GM19193 (cell line): ENCODE results near the gene SMIM28.

Experiments used
- POLR2A ChIP-seq: IDR thresholded peaks from 4 replicates; pipeline ENCODE4 v1.6.1; 2011; ENCODE audit not compliant: insufficient read depth, insufficient read length; ENCODE audit errors: extremely low read depth

SMIM28 gene

GRCh38 chr6:138393871-138394783 lies 16.4 kb downstream of the SMIM28 start:
- no peak for TF ChIP-seq POLR2A

DNA sequence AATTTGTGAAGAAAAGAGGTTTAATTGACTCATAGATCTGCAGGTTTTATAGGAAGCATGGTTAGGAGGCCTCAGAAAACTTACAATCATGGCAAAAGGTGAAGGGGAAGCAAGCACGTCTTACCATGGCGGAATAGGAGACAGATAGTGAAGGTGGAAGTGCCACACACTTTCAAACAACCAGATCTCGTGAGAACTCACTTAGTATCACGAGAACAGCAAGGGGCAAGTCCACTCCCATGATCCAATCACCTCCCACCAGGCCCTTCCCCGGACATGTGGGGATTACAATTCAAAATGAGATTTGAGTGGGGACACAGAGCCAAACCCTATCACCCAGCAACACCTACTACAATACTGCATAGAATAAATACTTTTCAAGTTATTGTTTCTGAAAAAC lies 19.0 kb downstream of the SMIM28 start:
- TF ChIP-seq POLR2A, result no peak

DNA sequence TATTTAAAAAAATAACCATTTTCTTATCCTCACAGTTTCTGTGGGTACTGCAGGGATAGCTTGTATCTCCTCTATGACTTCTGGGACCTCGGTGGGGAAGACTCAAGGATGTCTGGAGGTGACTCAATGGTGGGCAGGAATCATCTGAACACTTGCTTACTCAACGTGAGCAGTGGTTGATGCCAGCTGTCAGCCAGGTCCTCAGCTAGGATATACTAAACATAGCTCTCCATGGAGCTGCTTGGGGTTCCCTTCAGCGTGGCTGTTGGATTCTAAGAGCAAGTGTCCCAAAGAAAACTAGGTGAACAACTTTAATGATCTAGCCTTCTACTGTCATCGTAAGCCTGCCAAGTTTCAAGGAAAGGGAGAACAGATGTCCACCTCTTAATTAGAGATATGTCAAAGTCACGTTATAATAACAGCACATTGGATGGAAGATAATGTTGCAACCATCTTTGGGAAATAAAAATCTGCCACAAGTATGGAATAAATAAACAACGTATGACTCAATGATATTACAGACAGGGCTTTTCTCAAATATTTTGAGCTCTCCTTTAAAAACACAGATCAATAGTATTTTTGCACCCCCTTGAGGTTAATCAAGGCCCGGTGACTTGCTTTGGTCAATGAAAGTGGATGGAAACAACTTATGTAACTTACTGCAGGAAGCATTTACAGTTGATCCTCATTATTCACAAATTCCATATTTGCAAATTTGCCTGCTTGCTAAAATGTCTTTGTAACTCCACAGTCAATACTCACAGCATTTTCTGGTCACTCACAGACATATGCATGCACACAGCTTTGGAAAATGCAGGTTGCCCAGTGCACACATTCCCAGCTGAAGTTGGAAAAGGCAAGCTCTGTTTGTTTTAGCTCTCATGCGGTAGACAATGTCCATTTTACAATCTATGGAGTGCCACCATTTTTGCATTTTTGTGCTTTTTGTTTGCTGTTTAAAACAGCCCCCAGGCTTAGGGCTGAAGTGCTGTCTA lies 19.7 kb downstream of the SMIM28 start:
- TF ChIP-seq POLR2A, result no peak

DNA sequence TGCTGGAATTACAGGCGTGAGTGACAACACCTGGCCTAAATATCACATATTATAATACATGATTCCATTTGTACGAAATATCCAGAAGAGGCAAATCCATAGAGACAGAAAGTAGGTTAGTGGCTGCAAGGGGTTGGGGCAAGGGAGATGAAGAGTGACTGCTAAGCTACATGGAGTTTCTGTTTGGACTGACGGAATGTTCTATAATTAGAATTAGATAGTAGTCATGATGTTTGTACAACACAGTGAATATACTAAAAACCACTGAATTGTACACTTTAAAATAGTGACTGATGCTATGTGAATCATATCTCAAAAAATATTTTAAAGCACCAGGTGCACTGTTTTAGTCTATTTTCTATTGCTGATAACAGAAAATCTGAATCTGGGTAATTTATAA lies 22.6 kb downstream of the SMIM28 start:
- no peak for TF ChIP-seq POLR2A

GRCh38 chr6:138401960-138402837 lies 24.5 kb downstream of the SMIM28 start:
- TF ChIP-seq POLR2A, result no peak

- TF ChIP-seq POLR2A, result no peak
Measured at GRCh38 chr6:138402838-138403187, 25.1 kb downstream of the SMIM28 start.

DNA sequence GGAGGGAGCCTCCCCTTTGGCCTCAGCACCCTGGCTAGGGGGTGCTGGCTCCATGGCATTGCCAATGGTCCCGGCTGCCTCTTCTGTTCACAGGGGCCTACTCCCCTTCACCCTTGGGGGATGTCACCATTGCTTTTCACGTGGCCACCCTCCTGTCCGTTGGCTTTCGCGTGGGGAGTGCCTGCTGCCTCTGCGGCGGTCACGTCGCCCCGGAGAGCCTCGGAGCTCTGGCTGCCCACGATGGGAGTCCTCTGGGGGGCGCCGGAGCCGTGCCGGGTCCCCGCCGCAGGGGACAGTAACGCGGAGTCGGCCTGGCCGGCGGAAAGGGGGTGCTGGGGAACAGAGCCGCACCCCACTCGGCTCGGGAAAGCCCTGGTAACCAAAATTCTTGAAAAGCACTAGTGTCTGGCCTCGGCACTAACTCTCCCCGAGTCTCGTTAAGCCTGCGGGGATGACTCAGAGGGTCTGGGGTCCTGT lies 25.7 kb downstream of the SMIM28 start:
- TF ChIP-seq POLR2A, result no peak

GRCh38 chr6:138403801-138404665 lies 26.3 kb downstream of the SMIM28 start, which contains the start of gene HEBP2:
HEBP2 (plus strand) TSS chr6:138404223; CDS start chr6:138404496, 273 bp downstream.
- no peak for TF ChIP-seq POLR2A

DNA sequence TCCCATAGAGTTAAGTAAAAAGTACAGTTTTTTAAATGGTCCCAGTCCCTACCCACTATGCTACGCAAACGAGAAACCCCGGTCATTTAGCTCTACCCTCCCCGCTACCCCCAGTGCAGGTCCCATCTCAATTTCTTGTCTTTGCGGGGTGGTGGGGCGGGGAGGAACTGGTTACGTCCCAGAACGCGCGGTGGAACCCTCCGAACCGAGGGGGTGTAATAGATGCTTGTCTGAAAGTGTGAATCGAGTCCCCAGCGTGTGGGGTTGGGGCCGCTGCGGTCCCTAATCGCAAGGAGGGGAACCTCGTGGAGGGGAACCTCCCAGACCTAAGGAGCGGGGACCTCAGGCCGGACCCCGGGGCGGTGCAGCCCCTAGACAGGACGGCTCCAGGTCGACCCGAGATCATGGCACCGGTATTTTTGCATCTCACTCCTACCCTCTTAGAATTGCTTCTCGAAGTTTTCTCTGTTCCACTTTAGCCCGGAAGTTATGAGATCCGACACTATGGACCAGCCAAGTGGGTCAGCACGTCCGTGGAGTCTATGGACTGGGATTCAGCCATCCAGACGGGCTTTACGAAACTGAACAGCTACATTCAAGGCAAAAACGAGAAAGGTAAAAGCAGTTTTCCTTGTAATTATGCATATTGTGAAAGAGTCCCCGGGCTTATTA lies 27.1 kb downstream of the SMIM28 start:
- no peak for TF ChIP-seq POLR2A

DNA sequence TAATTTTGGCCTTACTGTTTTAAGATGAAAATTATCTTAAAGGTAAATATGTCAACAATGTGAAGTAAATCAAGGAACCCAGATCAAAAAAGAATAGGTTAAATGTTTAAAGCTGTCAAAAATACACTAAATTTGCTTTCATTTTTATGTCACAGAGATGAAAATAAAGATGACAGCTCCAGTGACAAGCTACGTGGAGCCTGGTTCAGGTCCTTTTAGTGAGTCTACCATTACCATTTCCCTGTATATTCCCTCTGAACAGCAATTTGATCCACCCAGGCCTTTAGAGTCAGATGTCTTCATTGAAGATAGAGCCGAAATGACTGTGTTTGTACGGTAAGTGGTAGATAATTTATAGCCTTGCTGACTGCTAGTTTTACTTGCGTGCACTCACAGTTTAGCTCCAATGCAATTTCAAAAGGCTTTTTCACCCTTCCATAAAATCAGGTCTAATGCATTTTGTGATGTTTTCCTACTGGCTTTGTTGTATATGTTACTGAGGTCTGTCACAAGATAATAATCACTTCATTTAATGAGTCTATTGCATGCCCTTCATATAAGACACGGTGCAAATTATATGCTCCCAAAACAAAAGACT lies 28.2 kb downstream of the SMIM28 start:
- TF ChIP-seq POLR2A, result no peak

DNA sequence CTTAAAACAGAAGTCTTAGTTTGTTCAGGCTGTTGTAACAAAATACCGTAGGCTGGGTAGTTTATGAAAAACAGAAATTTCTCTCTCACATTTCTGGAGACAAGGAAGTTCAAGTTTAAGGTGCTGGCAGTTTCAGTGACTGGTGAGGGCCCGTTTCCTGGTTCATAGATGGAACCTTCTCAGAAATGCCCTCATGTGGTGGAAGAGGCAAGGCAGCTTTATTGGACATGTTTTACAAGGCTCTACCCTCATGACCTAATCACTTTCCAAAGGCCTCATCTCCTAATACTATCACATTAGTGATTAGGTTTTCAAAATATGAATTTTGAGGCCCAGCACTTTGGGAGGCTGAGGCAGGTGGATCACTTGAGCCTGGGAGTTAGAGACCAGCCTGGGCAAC lies 28.7 kb downstream of the SMIM28 start:
- no peak for TF ChIP-seq POLR2A

GRCh38 chr6:138410048-138410735 lies 32.5 kb downstream of the SMIM28 start:
- TF ChIP-seq POLR2A, result no peak
